Hematopoietic multipotent progenitor cell (in vitro differentiated cells): ENCODE results near the gene TGFBR3. TPM values are rescaled to one million over a fixed set of nuclear protein-coding genes. Genes with fewer than 3 reads are reported as not detected.
"Not testable (repeated sequence)": the region's sequence is repeated elsewhere in the genome, so short reads cannot be mapped to it uniquely, and the experiment has no call there.

Source experiments
- DNase-seq, 3 donors: peaks; one replicate each; pipeline ENCODE4 v3.0.0-alpha.2; 2011 to 2015; ENCODE audit warnings: low read depth in 2 of 3, low spot score in 2 of 3
- total RNA-seq: library from RNA; depleted of rRNA; stranded (reverse); fragments of >200 nt; gene quantifications from one replicate; pipeline ENCODE4 v1.2.3, GENCODE V29; 2012

TGFBR3 gene
- total RNA-seq, 1 donor: 0.27 TPM

- no peak for DNase-seq
Observed at GRCh38 chr1:91851130-91852010, 34.6 kb downstream of the TGFBR3 start.

- DNase-seq: no peak
Observed at GRCh38 chr1:91850708-91851107, 35.2 kb downstream of the TGFBR3 start.

DNA sequence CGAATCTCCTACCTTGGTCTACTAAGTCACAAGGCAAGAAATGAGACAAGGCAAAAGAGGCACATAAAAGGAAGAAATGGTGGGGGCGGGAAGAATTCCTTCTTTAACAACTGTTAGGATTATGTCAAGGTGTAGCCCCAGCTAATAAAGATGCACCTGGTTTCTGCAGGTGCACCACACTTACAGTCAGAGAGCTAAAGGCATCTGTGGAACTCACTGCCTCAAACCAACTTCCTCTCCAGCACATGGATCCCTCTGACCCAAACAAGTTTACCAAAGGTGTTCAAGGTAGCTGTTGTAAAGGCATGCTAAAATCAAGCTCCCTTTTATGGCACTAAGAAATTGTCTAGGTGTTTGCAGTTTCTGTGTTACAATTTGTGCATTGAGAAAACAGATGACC, 38.1 kb downstream of the TGFBR3 start:
- DNase-seq: no peak

DNA sequence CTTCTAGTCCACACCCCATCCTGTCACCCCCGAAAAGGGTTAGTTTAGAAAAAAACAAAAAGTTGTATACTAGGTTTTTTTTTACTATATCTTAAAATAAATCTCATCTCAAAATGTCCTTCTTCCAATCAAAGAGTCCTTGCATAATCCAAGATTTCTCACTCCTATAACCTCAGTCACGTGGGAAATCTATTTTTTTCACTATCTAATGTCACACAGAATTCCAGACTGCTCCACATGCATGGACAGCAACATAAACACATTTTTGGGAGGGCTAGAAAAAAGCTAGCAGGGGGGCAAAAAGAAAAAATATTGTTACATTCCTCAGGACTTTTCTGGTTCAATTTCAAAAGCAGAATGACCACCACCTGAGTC, 39.3 kb downstream of the TGFBR3 start:
- DNase-seq: no peak

DNA sequence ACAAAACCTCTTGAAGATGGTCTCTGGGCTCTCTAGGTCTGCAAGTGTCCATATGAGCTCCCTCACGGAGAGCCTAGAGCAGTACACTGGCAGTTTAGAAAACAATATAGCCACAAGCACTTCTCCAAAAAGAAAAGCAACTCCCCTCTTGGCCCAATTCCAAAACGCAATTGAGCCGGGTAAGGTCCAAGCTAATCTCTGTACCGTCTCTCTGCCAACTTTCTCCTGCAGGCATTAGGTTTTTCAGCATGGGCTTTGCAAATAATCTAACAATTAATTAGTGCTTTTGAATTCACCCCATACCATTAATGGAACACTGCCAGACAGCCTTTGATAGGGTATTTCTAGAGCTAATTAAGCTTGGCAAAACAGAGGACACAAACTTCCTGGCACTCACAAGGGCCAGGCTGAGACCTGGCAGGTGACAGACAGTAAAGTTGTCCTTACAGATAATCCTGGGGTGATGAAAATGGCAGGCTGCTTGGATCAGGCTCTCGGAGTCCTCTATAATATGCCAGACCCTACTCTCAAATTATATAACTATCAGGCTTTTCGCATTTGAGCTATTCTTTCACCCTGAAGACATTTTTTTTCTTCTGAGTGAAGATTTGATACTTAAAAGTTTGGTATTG, 39.8 kb downstream of the TGFBR3 start:
- peak in 2 of 3 donors; percentile 53 to 86 for DNase-seq

- DNase-seq: no peak
Observed at GRCh38 chr1:91844862-91845528, 41.0 kb downstream of the TGFBR3 start.

DNA sequence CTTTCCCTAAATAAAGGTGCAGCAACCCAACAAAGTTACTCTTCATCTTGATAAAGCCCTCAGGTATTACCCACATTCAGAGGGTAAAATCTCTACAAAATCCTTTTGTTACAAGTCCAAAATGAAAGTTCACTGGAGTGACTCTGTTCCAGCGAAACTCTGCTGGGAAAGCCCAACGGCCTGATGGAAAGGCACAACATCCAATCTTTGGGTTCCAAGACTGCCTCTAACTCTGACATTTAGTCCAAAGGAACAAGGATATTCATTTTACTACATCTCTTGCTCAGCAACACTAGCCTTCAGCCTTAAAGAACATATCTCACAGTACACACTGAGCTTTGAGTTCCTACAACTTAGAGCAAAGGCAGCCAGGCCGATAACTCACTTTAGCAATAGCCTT, 42.1 kb downstream of the TGFBR3 start:
- no peak for DNase-seq

- no peak for DNase-seq
Observed at GRCh38 chr1:91842563-91842962, 43.4 kb downstream of the TGFBR3 start.

- DNase-seq: no peak
Observed at GRCh38 chr1:91842056-91842455, 43.9 kb downstream of the TGFBR3 start.

GRCh38 chr1:91840276-91840675, 45.7 kb downstream of the TGFBR3 start:
- not testable (repeated sequence) for DNase-seq

- DNase-seq: no peak
Observed at GRCh38 chr1:91836331-91837040, 49.5 kb downstream of the TGFBR3 start.

DNA sequence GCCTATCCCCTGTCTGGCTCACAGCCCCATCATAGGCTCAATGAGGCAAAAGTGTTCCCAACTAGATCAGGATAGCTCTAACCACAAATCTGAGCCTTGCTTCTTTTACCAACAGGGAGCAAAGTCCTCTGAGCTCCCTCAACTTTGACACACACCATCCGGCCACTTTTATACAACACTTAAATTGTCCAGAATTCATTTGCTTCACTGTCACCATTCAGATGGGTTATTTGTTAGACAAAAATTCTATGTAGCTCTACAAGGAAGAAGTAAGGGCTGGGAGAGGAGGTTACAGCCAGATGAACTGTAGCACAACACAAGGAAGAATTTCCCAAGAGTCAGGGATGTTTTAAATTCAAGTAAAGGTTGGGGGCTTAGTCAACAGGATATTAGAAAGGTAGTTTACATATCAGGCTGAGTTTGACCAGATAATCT, 50.8 kb downstream of the TGFBR3 start:
- DNase-seq: no peak

GRCh38 chr1:91834549-91834948, 51.4 kb downstream of the TGFBR3 start:
- not testable (repeated sequence) for DNase-seq

DNA sequence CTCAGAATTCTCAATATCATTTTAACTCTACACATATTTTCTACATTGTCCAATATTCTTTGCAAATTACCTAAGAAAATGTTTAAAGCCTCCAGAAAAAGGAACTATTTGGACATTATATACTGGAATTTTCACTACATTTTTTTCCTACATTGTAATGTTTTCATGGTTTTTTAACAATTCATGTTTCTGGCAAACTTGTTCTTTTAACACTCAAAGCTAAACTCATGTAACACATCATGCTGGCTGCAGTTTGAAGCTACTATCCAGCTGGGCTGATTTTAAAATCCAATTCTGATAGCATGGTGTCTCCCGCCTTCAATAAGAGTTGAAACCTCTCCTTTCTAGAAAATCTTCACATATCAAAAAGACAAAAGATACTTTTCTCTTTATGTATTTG, 52.0 kb downstream of the TGFBR3 start:
- no peak for DNase-seq

DNA sequence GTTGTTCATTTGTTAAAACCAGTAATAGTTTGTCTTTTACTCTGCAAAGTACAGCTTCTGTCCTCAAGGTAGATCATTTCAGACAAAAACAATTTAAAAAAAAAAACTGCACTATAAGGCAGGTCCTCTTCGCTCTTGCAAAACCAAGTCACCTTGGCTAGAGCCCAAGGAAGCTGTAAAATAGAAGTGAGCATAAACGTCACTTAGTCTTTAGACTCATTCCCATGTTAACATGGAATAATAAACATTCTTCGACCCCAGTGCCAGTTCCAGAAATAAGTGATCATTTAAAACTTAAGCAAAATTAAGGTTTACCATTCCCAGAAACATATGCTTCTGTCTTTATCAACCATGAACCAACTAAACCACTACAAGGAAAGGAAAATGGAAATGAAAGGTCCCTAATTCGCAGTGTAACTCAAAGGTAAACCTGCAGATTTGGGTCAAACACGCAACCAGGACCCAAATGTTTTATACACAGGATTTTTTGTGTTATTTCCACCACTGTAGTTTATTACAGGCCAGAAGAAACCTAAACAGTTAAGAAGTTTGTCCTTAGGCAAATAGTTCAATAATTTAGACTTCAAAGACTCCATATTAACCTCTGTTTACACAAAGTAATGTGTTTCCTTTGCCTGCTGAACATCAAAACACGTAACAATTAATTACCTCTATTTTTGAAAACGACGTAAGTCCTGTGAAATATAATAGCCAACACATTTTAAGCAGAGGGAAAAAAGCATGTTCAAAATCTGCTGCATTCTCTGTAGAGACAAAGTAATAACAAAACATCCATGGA, 54.6 kb downstream of the TGFBR3 start:
- DNase-seq: no peak

GRCh38 chr1:91830242-91831131, 55.5 kb downstream of the TGFBR3 start:
- peak in 2 of 3 donors; percentile 4 to 39 for DNase-seq

- no peak for DNase-seq
Observed at GRCh38 chr1:91829293-91830153, 56.4 kb downstream of the TGFBR3 start.

DNA sequence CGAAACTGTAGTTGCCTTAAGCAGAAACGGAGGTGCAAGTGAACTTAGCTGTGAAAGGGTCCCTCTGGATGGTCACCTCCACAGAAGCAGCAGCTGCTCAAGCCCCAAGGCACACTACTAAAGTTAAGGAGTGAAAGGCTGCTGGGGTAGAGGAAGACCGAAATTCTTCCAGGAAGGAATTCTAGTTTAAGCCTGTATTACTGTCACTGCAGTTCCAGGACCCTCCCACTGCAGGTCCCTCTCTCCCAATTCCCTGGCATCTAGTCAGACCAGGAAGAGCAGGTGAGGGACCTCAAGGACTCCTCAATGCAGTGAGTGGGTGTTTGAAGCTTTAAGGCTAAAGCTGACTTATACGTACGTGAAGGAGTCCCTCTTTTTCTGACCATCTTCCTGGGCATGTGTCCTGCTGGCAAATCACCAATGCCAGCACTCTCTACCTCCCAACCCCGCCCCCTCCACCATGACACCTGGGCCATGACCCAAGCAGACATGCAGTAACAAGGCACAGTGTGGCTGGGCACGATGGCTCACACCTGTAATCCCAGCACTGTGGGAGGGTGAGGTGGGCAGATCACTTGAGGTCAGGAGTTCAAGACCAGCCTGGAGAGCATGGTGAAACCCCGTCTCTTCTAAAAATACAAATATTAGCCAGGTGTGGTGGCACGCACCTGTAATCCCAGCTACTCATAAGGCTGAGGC, 57.2 kb downstream of the TGFBR3 start:
- no peak for DNase-seq
